H9 (cell line): Measurements from ENCODE around the gene FCGR3A. TPM values are rescaled to one million over a fixed set of nuclear protein-coding genes. Genes with fewer than 3 reads are reported as not detected.
"Not testable (repeated sequence)": the region's sequence is repeated elsewhere in the genome, so short reads cannot be mapped to it uniquely, and the experiment has no call there.

Experiments
- DNase-seq: peaks from one replicate; pipeline ENCODE4 v3.0.0-alpha.2; 2017
- H2AFZ ChIP-seq: one replicate; pipeline ENCODE4 v1.6.1; 2013; ENCODE audit warnings: mild to moderate bottlenecking, low read length, control low read depth, moderate library complexity
- H2AK5ac ChIP-seq: 2 replicates; pipeline ENCODE4 v1.6.1; 2013; ENCODE audit warnings: low read length, control low read depth, mixed read lengths; ENCODE audit not compliant: insufficient read length
- H2BK120ac ChIP-seq: one replicate; pipeline ENCODE4 v1.6.1; 2013; ENCODE audit warnings: low read depth, mild to moderate bottlenecking, low read length, control low read depth, inconsistent platforms; ENCODE audit not compliant: poor library complexity, severe bottlenecking
- H2BK12ac ChIP-seq: 2 replicates; pipeline ENCODE4 v1.6.1; 2013; ENCODE audit warnings: low read length, control low read depth, mixed read lengths, low read depth; ENCODE audit not compliant: insufficient read length
- H2BK15ac ChIP-seq: 2 replicates; pipeline ENCODE4 v1.6.1; 2013; ENCODE audit warnings: low read depth, low read length, control low read depth
- H2BK20ac ChIP-seq: one replicate; pipeline ENCODE4 v1.6.1; 2013; ENCODE audit warnings: low read depth, mild to moderate bottlenecking, low read length, control low read depth, inconsistent platforms; ENCODE audit not compliant: poor library complexity, severe bottlenecking
- H2BK5ac ChIP-seq: 2 replicates; pipeline ENCODE4 v1.6.1; 2013; ENCODE audit warnings: low read length, control low read depth, mixed read lengths; ENCODE audit not compliant: insufficient read length
- H3K14ac ChIP-seq: 2 replicates; pipeline ENCODE4 v1.6.1; 2013; ENCODE audit warnings: low read length, control low read depth; ENCODE audit not compliant: insufficient read depth
- H3K18ac ChIP-seq: 2 replicates; pipeline ENCODE4 v1.6.1; 2013; ENCODE audit warnings: low read depth, mild to moderate bottlenecking, mixed read lengths, low read length, control low read depth; ENCODE audit not compliant: insufficient read length
- H3K23ac ChIP-seq: 2 replicates; pipeline ENCODE4 v1.6.1; 2013; ENCODE audit warnings: low read length, control low read depth, mixed read lengths, low read depth; ENCODE audit not compliant: insufficient read length
- H3K23me2 ChIP-seq: 2 replicates; pipeline ENCODE4 v1.6.1; 2013; ENCODE audit warnings: low read depth, mild to moderate bottlenecking, mixed read lengths, low read length, control low read depth; ENCODE audit not compliant: insufficient read length, poor library complexity, severe bottlenecking
- H3K27ac ChIP-seq: 2 replicates; pipeline ENCODE4 v1.5.1; 2013; ENCODE audit warnings: low read length, control low read depth, mixed read lengths, low read depth; ENCODE audit not compliant: insufficient read length
- H3K27me3 ChIP-seq: 2 replicates; pipeline ENCODE4 v1.6.1; 2013; ENCODE audit warnings: low read length, control low read depth, inconsistent platforms; ENCODE audit not compliant: insufficient read depth
- H3K4ac ChIP-seq: 2 replicates; pipeline ENCODE4 v1.6.1; 2013; ENCODE audit warnings: low read depth, mild to moderate bottlenecking, control low read depth, inconsistent platforms, low read length, moderate library complexity
- H3K4me1 ChIP-seq: 2 replicates; pipeline ENCODE4 v1.6.1; 2013; ENCODE audit warnings: low read length, control low read depth, inconsistent platforms; ENCODE audit not compliant: insufficient read depth
- H3K4me2 ChIP-seq: 2 replicates; pipeline ENCODE4 v1.6.1; 2013; ENCODE audit warnings: low read length, control low read depth, mixed read lengths; ENCODE audit not compliant: insufficient read length, insufficient read depth
- H3K56ac ChIP-seq: 2 replicates; pipeline ENCODE4 v1.6.1; 2013; ENCODE audit warnings: low read depth, mild to moderate bottlenecking, mixed read lengths, low read length, control low read depth; ENCODE audit not compliant: insufficient read length
- H3K79me1 ChIP-seq: 2 replicates; pipeline ENCODE4 v1.6.1; 2013; ENCODE audit warnings: low read depth, mild to moderate bottlenecking, moderate library complexity, low read length, control low read depth, inconsistent platforms; ENCODE audit not compliant: insufficient read depth, poor library complexity, severe bottlenecking
- H3K79me2 ChIP-seq: 2 replicates; pipeline ENCODE4 v1.6.1; 2013; ENCODE audit warnings: low read length, control low read depth, inconsistent platforms; ENCODE audit not compliant: insufficient read depth
- H3K9ac ChIP-seq: 2 replicates; pipeline ENCODE4 v1.6.1; 2013; ENCODE audit warnings: low read length, control low read depth, mixed read lengths; ENCODE audit not compliant: insufficient read length; ENCODE audit errors: extremely low read depth
- H3K9me3 ChIP-seq: one replicate; pipeline ENCODE4 v1.6.1; 2013; ENCODE audit warnings: low read depth, low read length, inconsistent platforms; ENCODE audit not compliant: control insufficient read depth
- H3T11ph ChIP-seq: one replicate; pipeline ENCODE4 v1.6.1; 2013; ENCODE audit warnings: mild to moderate bottlenecking, low read length, control low read depth, inconsistent platforms
- H4K20me1 ChIP-seq: one replicate; pipeline ENCODE4 v1.6.1; 2013; ENCODE audit not compliant: control insufficient read depth, insufficient read length, insufficient read depth
- H4K5ac ChIP-seq: 2 replicates; pipeline ENCODE4 v1.6.1; 2013; ENCODE audit warnings: low read depth, mild to moderate bottlenecking, mixed read lengths, low read length, control low read depth; ENCODE audit not compliant: insufficient read length
- H4K8ac ChIP-seq: replicated peaks from 2 replicates; pipeline ENCODE4 v1.6.1; 2013; ENCODE audit warnings: low read length, control low read depth, mixed read lengths, low read depth; ENCODE audit not compliant: insufficient read length
- H4K91ac ChIP-seq: 2 replicates; pipeline ENCODE4 v1.6.1; 2013; ENCODE audit warnings: low read depth, mild to moderate bottlenecking, moderate library complexity, mixed read lengths, low read length, control low read depth; ENCODE audit not compliant: insufficient read length
- H3K27ac Mint-ChIP-seq, 3 experiments: 2 replicates in 2 of 3; 3 replicates in 1 of 3; pipeline ENCODE4 v1.8.0; 2020 to 2021; ENCODE audit warnings: mixed read lengths in 3 of 3, mild to moderate bottlenecking in 1 of 3, moderate library complexity in 1 of 3
- H3K27me3 Mint-ChIP-seq: 2 replicates; pipeline ENCODE4 v1.8.0; 2021; ENCODE audit warnings: low read depth, mild to moderate bottlenecking, moderate library complexity, mixed read lengths
- H3K36me3 Mint-ChIP-seq, 3 experiments: 2 replicates in 2 of 3; 3 replicates in 1 of 3; pipeline ENCODE4 v1.8.0; 2020 to 2021; ENCODE audit warnings: low read depth in 3 of 3, mixed read lengths in 3 of 3; ENCODE audit not compliant: insufficient read depth in 1 of 3
- H3K4me1 Mint-ChIP-seq, 2 experiments: 2 replicates each; pipeline ENCODE4 v1.8.0; 2020; ENCODE audit warnings: mixed read lengths in 2 of 2
- H3K4me3 Mint-ChIP-seq, 2 experiments: 2 replicates in 1 of 2; 3 replicates in 1 of 2; pipeline ENCODE4 v1.8.0; 2020 to 2021; ENCODE audit warnings: mild to moderate bottlenecking in 2 of 2, mixed read lengths in 2 of 2, moderate library complexity in 1 of 2
- H3K9me3 Mint-ChIP-seq, 2 experiments: 2 replicates in 1 of 2; 3 replicates in 1 of 2; pipeline ENCODE4 v1.8.0; 2020; ENCODE audit warnings: mild to moderate bottlenecking in 2 of 2, mixed read lengths in 2 of 2, moderate library complexity in 1 of 2
- WGBS: extraction: QIAGEN DNeasy Blood & Tissue Kit; methylation state at CpG from one replicate; pipeline ENCODE4 v1.1.7; 2013; ENCODE audit warnings: missing lambda C conversion rate, low lambda C conversion rate, mixed read lengths; ENCODE audit not compliant: insufficient read length; ENCODE audit errors: extremely low coverage; 5-methylcytosine and 5-hydroxymethylcytosine counted together
- total RNA-seq: library from RNA; stranded (reverse); gene quantifications from 2 replicates; pipeline ENCODE4 v1.2.1, GENCODE V29; 2021

The FCGR3A gene
- total RNA-seq, 1 experiment from 2014 or later = not detected

GRCh38 chr1:161523817-161524741 is 25.5 kb downstream of the FCGR3A start, which contains the start of gene HSPA6:
HSPA6 (plus strand) TSS chr1:161524540; CDS start chr1:161524659, 119 bp downstream.
- not testable (repeated sequence) for H4K5ac ChIP-seq, H3K4me1 ChIP-seq, H3K27ac ChIP-seq, H3T11ph ChIP-seq, H2AK5ac ChIP-seq, H2BK120ac ChIP-seq, H3K36me3 Mint-ChIP-seq, H3K9ac ChIP-seq, H2BK5ac ChIP-seq, H3K23ac ChIP-seq, H4K91ac ChIP-seq, H4K20me1 ChIP-seq, H3K79me1 ChIP-seq, H3K18ac ChIP-seq, H3K79me2 ChIP-seq, H3K27me3 ChIP-seq, H2BK15ac ChIP-seq, H3K56ac ChIP-seq, H3K4me1 Mint-ChIP-seq, H2BK12ac ChIP-seq, H3K9me3 ChIP-seq, H3K14ac ChIP-seq, H2BK20ac ChIP-seq, H3K27ac Mint-ChIP-seq, H2AFZ ChIP-seq, H4K8ac ChIP-seq, H3K23me2 ChIP-seq, H3K4ac ChIP-seq
- peaks cover 66% of the 10 kb centered on the region for H3K27me3 Mint-ChIP-seq
- DNase-seq = peak; percentile 56
- no CpG with 5 or more reads among the region's 72 CpGs for WGBS
- peaks cover 12 to 16% of the 10 kb centered on the region in 2 experiments; a peak in 4 of 5 replicates for H3K9me3 Mint-ChIP-seq
- peak within 1 kb of the TSS; percentile 81 to 92 for H3K4me3 Mint-ChIP-seq
- peak within 1 kb of the TSS; percentile 62 for H3K4me2 ChIP-seq

GRCh38 chr1:161523041-161523816 is 26.4 kb downstream of the FCGR3A start:
- not testable (repeated sequence) for H4K20me1 ChIP-seq, H3K27ac ChIP-seq, H4K8ac ChIP-seq, H3K4me1 Mint-ChIP-seq, H2BK5ac ChIP-seq, H2BK15ac ChIP-seq, H3K14ac ChIP-seq, H4K91ac ChIP-seq, H3K23ac ChIP-seq, H4K5ac ChIP-seq, H3K27me3 ChIP-seq, H3K9me3 ChIP-seq, H3K18ac ChIP-seq, H3T11ph ChIP-seq, H2AFZ ChIP-seq, H3K79me2 ChIP-seq, H3K23me2 ChIP-seq, H2AK5ac ChIP-seq, H3K27ac Mint-ChIP-seq, H2BK120ac ChIP-seq, H2BK20ac ChIP-seq, H3K36me3 Mint-ChIP-seq, DNase-seq, H3K4me1 ChIP-seq, H3K79me1 ChIP-seq, H2BK12ac ChIP-seq, H3K56ac ChIP-seq, H3K9ac ChIP-seq, H3K4ac ChIP-seq
- H3K4me2 ChIP-seq = peak overlapping the region; percentile 62
- no CpG with 5 or more reads among the region's 20 CpGs for WGBS
- Mint-ChIP-seq H3K4me3 (peak overlapping the region; percentile 81 to 92), H3K27me3 (peaks cover 59% of the 10 kb centered on the region), H3K9me3 (peaks cover 12 to 16% of the 10 kb centered on the region in 2 experiments; a peak in 4 of 5 replicates)
